Fibroblast of skin of back (primary cell): ENCODE data around the gene ASGR2.

Source experiments
- DNase-seq: peaks from one replicate; pipeline ENCODE4 v3.0.0-alpha.2; 2013

Gene ASGR2

DNA sequence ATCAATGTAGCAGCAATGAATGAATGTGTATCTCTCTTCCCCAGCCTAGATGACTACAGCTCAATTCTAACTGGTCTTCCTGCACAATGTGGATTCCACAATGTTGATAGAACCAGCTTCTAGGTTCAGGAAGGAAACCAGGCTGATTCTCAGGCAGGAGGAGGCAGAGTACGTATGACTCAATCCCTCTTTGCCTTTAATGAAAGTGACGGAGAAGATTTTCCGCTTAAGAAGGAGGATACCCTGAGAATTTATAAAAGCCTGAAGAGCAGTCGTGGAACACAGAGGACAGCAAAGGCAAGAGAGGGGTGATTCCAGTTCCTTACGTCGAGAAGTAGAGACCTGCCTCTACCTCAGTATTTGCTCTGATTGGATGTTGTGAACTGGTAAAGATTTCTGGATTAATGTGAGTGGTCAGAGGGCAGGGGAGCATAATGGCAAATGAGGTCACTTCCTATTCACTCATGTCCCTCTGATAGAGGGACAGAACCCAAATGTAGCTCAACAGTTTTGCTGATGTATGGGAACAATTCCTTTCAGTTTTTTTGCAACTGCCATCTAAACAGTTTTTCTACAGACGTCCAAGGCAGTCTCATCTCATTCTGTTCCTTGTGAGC, 55.7 kb downstream of the ASGR2 start:
- DNase-seq = no peak

DNA sequence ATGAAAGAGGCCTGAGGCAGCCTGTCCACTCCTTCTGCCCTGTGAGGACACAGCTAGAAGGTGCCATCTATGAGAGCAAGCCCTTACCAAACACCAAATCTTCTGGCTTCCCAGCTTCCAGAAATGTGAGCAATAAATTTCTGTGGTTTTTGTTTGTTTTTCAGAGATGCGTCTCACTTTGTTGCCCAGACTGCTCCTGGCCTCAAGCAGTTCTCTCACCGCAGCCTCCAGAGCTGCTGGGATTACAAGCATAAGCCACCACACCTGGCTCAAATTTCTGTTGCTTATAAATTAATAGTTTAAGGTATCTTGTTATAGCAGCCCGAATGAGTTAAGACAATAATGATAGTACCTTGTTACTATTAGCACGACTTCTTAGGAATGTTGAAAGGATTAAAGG, 58.2 kb downstream of the ASGR2 start:
- DNase-seq = peak; percentile 13
